SK-N-SH treated with all-trans-retinoic acid at 6 μM for 48 hours (cell line): ENCODE measurements around the gene GPBP1.

Source experiments
- BACH2 ChIP-seq: fragments of 250-450 bp; sonication (Bioruptor Pico); IDR thresholded peaks from 2 replicates; pipeline ENCODE4 v1.9.0; 2021; ENCODE audit warnings: mild to moderate bottlenecking, borderline replicate concordance
- CSDC2 ChIP-seq: fragments of 250-450 bp; sonication (Bioruptor Pico); IDR thresholded peaks from 2 replicates; pipeline ENCODE4 v1.5.0; 2020; ENCODE audit warnings: mild to moderate bottlenecking, moderate library complexity
- ESRRG ChIP-seq: fragments of 250-450 bp; sonication (Bioruptor Pico); IDR thresholded peaks from 2 replicates; pipeline ENCODE4 v1.6.1; 2021; ENCODE audit warnings: mild to moderate bottlenecking
- GLIS3 ChIP-seq: fragments of 250-450 bp; sonication (Bioruptor Pico); IDR thresholded peaks from 2 replicates; pipeline ENCODE4 v1.5.0; 2020; ENCODE audit warnings: mild to moderate bottlenecking, moderate library complexity
- OSR1 ChIP-seq: fragments of 250-450 bp; sonication (Bioruptor Pico); IDR thresholded peaks from 2 replicates; pipeline ENCODE4 v1.8.0; 2022; ENCODE audit warnings: moderate library complexity, mild to moderate bottlenecking, inconsistent platforms
- PATZ1 ChIP-seq: fragments of 250-450 bp; sonication (Bioruptor Pico); IDR thresholded peaks from 2 replicates; pipeline ENCODE4 v1.8.0; 2020; ENCODE audit warnings: mild to moderate bottlenecking, moderate library complexity, borderline replicate concordance
- RARB ChIP-seq: fragments of 250-450 bp; sonication (Bioruptor Pico); IDR thresholded peaks from 2 replicates; pipeline ENCODE4 v1.8.0; 2021; ENCODE audit warnings: mild to moderate bottlenecking, moderate library complexity
- SNAI2 ChIP-seq: fragments of 250-450 bp; sonication (Bioruptor Pico); IDR thresholded peaks from 2 replicates; pipeline ENCODE4 v1.5.0; 2020; ENCODE audit warnings: mild to moderate bottlenecking, moderate library complexity
- TSHZ2 ChIP-seq: fragments of 250-450 bp; sonication (Bioruptor Pico); IDR thresholded peaks from 2 replicates; pipeline ENCODE4 v1.5.0; 2020; ENCODE audit warnings: mild to moderate bottlenecking, moderate library complexity
- ZC3H10 ChIP-seq: fragments of 250-450 bp; sonication (Bioruptor Pico); IDR thresholded peaks from 2 replicates; pipeline ENCODE4 v1.5.1; 2021; ENCODE audit warnings: mild to moderate bottlenecking, moderate library complexity
- ZNF565 ChIP-seq: fragments of 450-650 bp; formaldehyde crosslinking; conservative IDR thresholded peaks from 2 replicates; pipeline ENCODE4 v1.5.0; 2020; ENCODE audit warnings: low read depth, mild to moderate bottlenecking, moderate library complexity

- TF ChIP-seq ZNF565 (CRISPR knock-in tag) = no peak
- TF ChIP-seq ZC3H10 = no peak
- TF ChIP-seq ESRRG (CRISPR knock-in tag) = no peak
- no peak for TF ChIP-seq PATZ1 (CRISPR knock-in tag)
- no peak for TF ChIP-seq TSHZ2 (CRISPR knock-in tag)
- no peak for TF ChIP-seq OSR1 (CRISPR knock-in tag)
- TF ChIP-seq BACH2 (CRISPR knock-in tag) = no peak
- no peak for TF ChIP-seq CSDC2 (CRISPR knock-in tag)
- TF ChIP-seq SNAI2 = no peak
- no peak for TF ChIP-seq RARB (CRISPR knock-in tag)
- no peak for TF ChIP-seq GLIS3 (CRISPR knock-in tag)
Measured at GRCh38 chr5:57258052-57258451, 84.2 kb downstream of the GPBP1 start.
